HG03280 (cell line): Measurements from ENCODE around the gene RHOBTB1.

Experiments used
- ATAC-seq: cut with Tn5 transposase; IDR thresholded peaks from one replicate; pipeline ENCODE4 v1.9.1; 2021; ENCODE audit warnings: mild to moderate bottlenecking, moderate library complexity; ENCODE audit not compliant: unreplicated experiment

Gene RHOBTB1

GRCh38 chr10:60943316-60944057 lies 498 bp downstream of the RHOBTB1 start:
- ATAC-seq, result peak; percentile 36

- peak; percentile 46 for ATAC-seq
Observed at GRCh38 chr10:60942788-60943315, 1.1 kb downstream of the RHOBTB1 start.

GRCh38 chr10:60942134-60942787 lies 1.7 kb downstream of the RHOBTB1 start:
- ATAC-seq, result peak; percentile 9

DNA sequence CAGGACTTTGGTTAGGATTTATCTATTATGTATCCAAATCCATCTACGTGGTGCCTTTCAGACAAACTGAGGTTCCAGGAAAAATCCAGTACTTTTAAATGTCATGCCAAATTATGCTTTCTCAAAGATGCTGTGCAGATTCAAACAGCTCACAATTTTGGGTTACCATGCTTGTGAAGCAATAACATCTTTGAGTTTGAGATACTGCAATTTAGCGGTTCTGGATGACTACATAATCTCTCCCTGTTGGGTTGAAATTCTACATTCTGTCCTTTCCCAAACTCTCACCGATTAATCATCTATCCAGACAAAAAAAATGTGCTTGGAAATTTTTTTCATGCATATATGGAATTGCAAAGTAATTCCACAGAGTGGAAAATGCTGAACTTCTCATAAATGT lies 3.5 kb downstream of the RHOBTB1 start:
- no peak for ATAC-seq

GRCh38 chr10:60937784-60938654 lies 6.0 kb downstream of the RHOBTB1 start:
- no peak for ATAC-seq

GRCh38 chr10:60937022-60937421 lies 7.0 kb downstream of the RHOBTB1 start:
- ATAC-seq, result no peak

GRCh38 chr10:60934215-60935175 lies 9.5 kb downstream of the RHOBTB1 start:
- ATAC-seq, result no peak

GRCh38 chr10:60932756-60933155 lies 11.2 kb downstream of the RHOBTB1 start:
- no peak for ATAC-seq

DNA sequence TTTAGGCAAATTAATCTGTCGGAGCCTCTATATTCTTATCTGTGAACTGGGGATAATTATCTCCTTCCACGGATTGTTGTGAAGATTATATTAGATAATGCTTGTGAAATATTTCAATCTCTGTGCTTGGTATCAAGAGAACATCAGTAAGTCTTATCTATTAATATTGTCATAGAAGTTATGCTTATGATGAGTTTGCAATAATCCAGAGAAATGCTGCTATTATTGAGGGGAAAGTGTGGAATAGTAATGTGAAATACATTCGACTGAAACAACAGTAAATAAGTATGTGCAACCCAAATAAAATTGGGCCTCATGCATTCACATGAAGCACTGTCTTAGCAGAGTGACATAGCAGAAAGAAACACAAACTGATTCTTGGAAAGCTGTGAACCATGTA lies 13.7 kb downstream of the RHOBTB1 start:
- ATAC-seq, result no peak

DNA sequence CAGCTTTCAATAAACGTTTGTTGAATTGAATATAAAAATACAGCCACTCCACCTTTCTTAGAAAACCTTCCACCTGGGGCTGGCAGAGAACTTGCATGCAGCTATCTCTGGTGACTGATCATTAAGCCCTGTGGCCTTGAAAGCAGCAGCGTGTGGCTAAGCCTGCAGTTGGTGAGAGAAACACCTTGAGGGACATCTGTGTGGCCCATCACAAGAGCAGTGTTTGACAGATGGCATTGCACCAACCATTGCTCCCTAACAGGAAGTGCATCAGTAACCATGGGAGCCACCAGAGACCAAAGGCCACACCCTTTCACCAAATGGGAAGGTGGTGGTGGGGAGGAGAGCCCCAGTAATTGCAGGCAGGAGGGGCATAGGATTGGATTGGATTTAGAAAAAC lies 22.4 kb downstream of the RHOBTB1 start:
- no peak for ATAC-seq

DNA sequence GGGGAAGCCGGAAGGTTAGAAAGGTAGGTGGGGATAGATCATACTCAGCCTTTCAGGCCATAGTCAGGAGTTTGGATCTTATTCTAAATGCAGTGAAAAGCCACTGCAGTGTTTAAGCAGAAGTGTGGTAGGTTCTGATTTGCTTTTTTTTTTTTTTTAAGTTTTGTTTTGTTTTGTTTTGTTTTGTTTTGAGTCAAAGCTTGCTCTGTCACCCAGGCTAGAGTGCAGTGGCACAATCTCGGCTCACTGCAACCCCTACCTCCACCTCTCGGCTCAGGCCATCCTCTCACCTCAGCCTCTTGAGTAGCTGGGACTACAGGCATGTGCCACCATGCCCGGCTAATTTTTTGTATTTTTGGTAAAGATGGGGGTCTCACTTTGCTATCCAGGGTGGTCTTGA lies 23.5 kb downstream of the RHOBTB1 start:
- no peak for ATAC-seq

DNA sequence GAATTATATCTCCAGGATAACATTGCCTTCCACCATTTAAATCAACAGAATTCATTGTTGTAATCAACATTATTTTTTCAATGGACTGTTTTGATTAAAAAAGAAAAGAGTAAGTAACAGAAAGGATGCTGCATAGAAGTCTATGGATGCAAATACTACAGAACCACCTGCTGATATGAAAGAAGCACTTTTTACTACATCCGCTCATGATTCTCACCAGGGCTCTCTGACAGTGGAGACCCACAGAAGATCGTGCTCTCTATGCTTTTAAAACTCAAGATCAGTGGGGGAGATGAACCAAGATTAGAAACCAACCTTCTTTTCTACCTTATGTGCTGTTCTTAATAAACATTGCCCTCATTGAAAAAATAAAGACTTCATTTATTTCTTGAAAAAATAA lies 24.4 kb downstream of the RHOBTB1 start:
- ATAC-seq, result no peak

DNA sequence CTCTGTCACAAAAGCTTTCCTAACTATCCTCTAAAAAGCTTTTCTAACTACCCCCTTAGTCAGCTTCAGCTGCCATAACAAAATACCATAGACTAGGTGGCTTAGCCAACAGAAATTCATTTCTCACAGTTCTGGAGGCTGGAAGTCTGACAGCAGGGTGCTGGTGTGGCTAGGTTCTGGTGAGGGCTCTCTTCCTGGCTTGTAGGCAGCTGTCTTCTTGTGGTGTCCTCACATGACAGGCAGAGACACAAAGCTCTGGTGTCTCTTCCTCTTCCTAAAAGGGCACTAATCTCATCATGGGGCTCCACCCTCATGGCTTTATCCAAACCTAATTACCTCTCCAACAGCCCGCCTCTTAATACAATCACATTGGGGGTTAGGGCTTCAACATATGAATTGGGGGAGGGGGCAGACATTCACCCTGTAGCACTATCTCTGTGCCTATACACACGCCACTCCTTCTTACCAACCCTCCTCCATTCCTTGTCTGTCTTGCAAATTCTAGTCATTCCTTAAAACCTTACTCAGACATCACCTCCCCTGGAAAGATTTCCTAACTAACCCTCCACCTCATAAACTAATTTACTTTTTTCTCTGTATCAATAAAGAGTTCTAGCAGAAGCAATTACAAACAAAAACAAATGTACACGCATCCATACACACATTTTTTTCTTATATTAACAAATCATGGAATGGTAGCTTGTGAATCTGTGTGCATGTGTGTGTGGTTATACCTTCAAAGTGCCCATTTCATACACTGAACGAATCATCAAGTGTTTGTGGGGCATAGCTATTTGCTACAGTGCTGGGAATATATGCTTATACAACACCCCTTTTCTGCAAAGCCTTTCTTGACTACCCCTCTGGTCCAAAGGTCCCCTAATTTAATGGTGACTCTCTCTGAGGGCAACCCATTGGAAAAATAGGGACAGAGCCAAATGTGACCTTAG lies 26.4 kb downstream of the RHOBTB1 start:
- ATAC-seq, result no peak

DNA sequence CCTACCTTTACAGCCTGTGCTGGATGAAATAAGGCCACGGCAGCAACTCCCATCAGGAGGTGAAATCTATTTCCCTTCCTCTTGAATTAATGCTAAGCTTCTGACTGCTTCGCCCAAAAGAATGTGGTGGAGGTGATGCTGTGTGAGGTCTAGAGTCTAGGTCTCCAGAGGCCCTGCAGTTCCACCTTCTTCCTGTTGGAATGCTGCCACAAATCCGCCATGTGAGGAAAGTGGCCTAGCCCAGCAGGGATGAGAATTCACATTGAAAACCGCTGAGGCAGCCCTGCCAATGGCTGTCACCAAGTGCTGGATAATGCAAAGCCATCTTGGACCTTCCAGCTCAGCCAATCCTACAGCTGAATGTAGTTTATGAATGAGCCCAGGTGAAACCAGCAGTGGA lies 28.0 kb downstream of the RHOBTB1 start:
- ATAC-seq, result no peak

DNA sequence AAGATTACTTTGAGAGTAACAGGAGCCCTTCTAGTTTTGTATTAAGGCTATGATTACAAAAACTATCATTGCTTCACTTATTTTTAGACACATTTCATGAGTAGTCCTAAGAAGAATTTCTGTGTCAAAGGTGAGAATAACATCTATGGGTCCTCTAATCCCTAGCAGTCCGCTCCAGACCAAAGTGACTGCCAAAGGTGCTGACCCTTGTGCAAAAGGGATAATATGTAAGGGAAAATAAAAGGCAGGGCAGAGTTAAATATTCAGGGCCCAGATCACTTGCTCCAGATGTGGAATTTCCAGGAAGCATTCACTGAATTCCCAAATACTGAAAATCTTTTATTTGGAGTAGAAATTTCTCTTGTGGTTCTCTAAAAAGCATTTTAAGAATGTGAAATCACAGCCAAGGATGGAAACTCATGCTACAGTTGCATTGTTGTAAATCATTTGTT lies 29.3 kb downstream of the RHOBTB1 start:
- no peak for ATAC-seq

DNA sequence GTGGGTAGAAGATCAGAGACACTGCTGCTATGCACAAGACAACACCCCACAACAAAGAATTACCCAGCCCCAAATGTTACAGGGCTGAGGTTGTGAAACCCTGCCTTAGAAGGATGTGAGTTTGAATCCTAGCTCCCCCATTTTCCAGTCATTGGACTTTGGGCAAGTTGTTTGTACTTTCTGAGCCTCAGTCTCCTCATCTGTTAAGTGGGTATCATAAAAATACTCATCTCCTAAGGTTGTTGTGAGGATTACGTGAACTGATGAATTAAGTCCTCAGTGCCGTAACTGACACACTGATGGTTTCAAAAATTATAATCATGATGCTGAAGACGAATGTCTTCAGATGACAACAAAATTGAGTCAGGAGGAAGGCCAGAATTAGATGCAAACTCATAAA lies 30.3 kb downstream of the RHOBTB1 start:
- no peak for ATAC-seq

DNA sequence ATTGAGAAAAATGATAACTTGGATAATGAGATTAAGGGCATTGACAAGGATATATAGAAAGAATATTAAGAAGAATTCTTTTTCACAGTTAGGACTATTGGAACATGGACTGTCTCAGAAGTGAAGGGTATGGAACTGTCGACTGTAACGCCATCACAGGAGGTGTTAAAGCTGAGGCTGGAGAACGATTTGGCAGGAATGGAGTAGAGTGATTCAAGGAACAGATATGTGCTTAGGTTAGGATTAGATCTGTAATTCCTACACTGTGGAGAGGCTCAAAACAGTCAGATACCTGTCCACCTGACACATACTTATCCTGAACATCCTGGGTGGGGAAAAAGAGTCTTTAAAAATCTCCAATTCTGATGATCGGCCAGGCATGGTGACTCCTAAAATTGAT lies 30.9 kb downstream of the RHOBTB1 start:
- ATAC-seq, result no peak

DNA sequence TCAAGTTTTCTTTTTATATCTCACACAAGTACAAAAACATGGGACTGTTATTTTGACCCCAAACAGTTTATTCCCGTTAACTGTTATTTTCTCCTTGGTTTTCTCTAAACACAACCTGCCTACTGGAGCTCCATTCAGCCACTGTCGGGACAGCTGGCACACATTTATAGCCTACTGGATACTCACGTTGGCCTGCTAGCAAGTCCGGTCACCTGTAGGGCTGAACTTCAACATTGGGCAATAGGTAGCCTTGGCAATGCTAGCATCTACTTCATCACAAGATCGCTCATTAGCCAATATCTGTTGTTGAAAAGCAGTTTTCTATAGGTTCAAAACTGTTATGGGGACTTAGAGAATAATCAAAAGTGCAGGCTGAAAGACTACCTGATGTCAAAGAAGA lies 32.3 kb downstream of the RHOBTB1 start:
- no peak for ATAC-seq

DNA sequence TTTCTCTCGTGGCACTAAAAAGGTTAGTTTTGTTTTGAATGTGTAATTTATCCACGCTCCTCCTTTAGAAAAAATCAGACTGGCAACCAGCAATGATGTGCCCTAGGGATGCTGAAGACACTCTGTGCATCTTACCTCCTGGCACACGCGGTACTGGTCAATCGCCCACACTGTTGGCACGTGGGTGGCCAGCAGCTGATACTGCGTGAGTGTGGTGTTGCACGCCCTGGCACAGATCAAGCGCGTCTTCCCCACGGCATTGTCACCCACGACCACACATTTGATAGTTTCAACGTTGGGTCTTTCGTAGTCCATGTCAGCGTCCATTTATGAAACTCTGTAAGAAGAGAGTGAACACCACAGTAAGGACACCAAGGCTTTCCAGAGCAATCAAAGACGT lies 32.8 kb downstream of the RHOBTB1 start:
- ATAC-seq, result no peak
